HFFc6 (cell line): ENCODE measurements around the gene ANO6. TPM values are rescaled to one million over a fixed set of nuclear protein-coding genes. Genes with fewer than 3 reads are reported as not detected.
"Not testable (repeated sequence)": the region's sequence is repeated elsewhere in the genome, so short reads cannot be mapped to it uniquely, and the experiment has no call there.

Experiments used
- DNase-seq: peaks from one replicate; pipeline ENCODE4 v3.0.0-alpha.2; 2018
- H3K27ac Mint-ChIP-seq: 2 replicates; pipeline ENCODE4 v1.8.0; 2020; ENCODE audit warnings: mild to moderate bottlenecking, mixed read lengths
- H3K27me3 Mint-ChIP-seq: 2 replicates; pipeline ENCODE4 v1.8.0; 2021; ENCODE audit warnings: mild to moderate bottlenecking, moderate library complexity, mixed read lengths; ENCODE audit not compliant: insufficient read depth
- H3K36me3 Mint-ChIP-seq: 2 replicates; pipeline ENCODE4 v1.8.0; 2021; ENCODE audit warnings: low read depth, mixed read lengths
- H3K4me1 Mint-ChIP-seq: 2 replicates; pipeline ENCODE4 v1.8.0; 2020; ENCODE audit warnings: low read depth, mixed read lengths
- H3K4me3 Mint-ChIP-seq: 2 replicates; pipeline ENCODE4 v1.8.0; 2020; ENCODE audit warnings: mild to moderate bottlenecking, moderate library complexity, mixed read lengths
- H3K9me3 Mint-ChIP-seq: 2 replicates; pipeline ENCODE4 v1.8.0; 2020; ENCODE audit warnings: mild to moderate bottlenecking, mixed read lengths
- CTCF ChIP-seq: fragments of 200-600 bp; sonication (generic); IDR thresholded peaks from 2 replicates; pipeline ENCODE4 v1.5.0; 2021; ENCODE audit warnings: antibody characterized with exemption, mild to moderate bottlenecking
- total RNA-seq, 6 experiments: library from RNA; stranded (reverse); fragmentation: NEBNext Ultra II Directional; extraction: Animal tissue kit (Norgen Biotek cat#: 25700); gene quantifications; 2 replicates in 1 of 6; 3 replicates in 5 of 6; pipeline ENCODE4 v1.2.3, GENCODE V29; 2021

ANO6 gene
- total RNA-seq, 6 experiments from 2014 or later: 44.4 to 58.6 (median 53.3) TPM

DNA sequence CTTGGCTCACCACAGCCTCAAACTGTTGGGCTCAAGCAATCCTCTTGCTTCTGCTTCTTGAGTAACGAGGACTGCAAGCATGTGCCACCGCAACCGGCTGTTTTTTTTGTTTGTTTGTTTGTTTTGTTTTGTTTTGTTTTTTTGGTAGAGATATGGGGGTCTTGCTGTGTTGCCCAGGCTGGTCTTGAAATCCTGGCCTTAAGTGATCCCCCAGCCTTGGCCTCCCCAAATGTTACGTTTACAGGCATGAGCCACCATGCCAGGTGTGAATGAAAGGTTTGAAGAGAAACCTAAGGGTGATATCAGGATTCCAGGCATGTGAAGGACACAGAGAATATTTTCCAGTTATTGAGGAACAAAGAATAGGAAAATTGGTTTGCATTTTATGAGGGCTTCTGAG is 45.0 kb downstream of the ANO6 start:
- H3K27ac Mint-ChIP-seq: peak overlapping the region; percentile 40
- no peak for TF ChIP-seq CTCF
- H3K36me3 Mint-ChIP-seq: peaks cover 12% of the 10 kb centered on the region; the same call in 1 of the 2 replicates
- no peaks in the 10 kb centered on the region; the same call in 1 of the 2 replicates for H3K27me3 Mint-ChIP-seq
- H3K4me1 Mint-ChIP-seq: peaks cover 59% of the 10 kb centered on the region
- no peaks in the 10 kb centered on the region for H3K9me3 Mint-ChIP-seq
- H3K4me3 Mint-ChIP-seq: no peak overlapping the region
- no peak for DNase-seq

DNA sequence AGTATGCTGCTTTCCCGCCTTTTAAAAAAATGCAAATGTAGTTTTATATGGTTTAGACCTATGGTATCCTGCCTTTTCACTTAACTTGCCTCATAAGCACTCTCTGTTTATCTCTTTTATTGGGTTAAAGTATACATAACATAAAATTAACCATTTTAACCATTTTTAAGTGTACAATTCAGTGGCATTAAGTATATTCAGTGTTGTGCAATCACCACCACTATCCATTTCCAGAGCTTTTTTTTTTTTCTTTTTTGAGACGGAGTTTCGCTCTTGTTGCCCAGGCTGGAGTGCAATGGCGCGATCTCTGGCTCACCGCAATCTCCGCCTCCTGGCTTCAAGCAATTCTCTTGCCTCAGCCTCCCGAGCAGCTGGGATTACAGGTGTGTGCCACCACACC is 46.3 kb downstream of the ANO6 start:
- H3K4me3 Mint-ChIP-seq, H3K27me3 Mint-ChIP-seq, DNase-seq, H3K9me3 Mint-ChIP-seq, H3K27ac Mint-ChIP-seq, H3K36me3 Mint-ChIP-seq: not testable (repeated sequence)
- peaks cover 55% of the 10 kb centered on the region for H3K4me1 Mint-ChIP-seq

DNA sequence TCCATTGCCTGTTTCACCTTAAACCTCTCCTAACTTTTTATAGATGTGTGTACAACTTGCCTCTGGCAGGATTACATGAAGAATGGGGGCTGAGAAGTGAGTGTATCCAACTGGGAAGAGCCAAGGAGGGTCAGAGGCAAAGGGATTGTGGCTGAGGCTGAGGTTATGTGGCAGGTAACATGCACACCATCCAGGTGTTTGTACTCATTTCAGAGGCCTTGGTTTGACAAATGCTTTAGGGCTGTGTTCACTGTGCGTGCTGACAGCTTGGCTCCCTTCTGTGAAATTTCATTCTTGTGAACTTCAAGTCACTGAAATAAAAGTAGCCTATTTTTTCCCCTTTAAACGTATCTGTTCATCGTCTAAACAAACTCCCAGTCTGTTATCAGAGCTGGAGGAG is 47.7 kb downstream of the ANO6 start:
- peaks cover 4% of the 10 kb centered on the region; the same call in 1 of the 2 replicates for H3K27me3 Mint-ChIP-seq
- no peaks in the 10 kb centered on the region for H3K9me3 Mint-ChIP-seq
- H3K4me1 Mint-ChIP-seq: peaks cover 51% of the 10 kb centered on the region
- no peak overlapping the region for H3K27ac Mint-ChIP-seq
- H3K36me3 Mint-ChIP-seq: peaks cover 5% of the 10 kb centered on the region; the same call in 1 of the 2 replicates
- no peak overlapping the region for H3K4me3 Mint-ChIP-seq
- DNase-seq: no peak
- no peak for TF ChIP-seq CTCF

DNA sequence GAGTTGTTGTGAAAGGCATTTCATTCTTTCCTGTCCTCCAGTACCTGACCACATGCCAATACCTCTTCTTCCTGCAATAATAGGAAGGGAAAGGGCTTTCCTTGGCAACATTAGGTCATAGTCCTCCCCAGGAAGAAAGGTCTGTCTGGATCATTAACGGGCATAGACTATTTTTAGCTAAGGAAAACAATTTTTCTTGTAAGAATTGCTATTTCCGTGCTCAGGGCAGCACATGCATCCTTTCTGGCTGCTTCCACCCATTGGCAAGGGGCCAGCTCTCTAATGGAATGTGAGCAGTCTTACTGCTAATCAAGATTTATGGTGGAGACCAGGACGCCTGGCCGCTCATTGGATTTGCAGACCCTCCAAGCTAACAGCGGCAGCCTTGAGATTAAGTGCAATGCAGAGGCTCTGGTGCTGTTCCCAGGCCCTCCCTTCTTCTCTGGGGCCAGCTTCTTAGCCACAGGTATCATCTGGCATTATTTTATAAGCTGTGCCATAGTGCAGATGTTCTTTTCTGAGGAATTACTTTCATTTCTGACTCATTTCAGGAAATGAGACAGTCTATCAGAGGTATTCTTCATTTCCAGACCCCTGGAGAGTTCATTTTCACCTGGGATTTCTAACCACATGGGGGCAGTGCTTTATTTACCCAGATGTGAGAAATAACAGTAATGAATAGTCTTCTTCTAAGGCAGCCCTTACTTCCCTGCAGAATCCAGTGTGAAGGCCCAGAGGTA is 52.9 kb downstream of the ANO6 start:
- H3K4me3 Mint-ChIP-seq: peak overlapping the region; percentile 79

DNA sequence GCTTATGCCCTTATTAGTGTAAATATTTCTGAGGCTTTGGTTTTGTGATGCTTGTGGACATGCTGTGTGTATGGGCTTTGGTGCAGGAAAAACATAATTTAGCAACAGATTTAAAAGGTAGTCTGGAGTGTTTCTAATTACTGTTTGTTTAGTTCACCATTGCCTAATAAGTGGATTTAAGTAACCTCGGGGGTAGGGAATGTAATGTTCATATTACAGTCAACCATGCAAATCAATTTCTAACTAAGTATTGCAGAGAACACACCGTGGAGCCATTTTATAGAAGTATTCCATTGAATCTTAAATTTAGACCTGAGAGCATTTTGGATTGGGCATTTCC is 53.5 kb downstream of the ANO6 start:
- no peak; the same call in 1 of the 2 replicates for TF ChIP-seq CTCF
- peak overlapping the region; percentile 93 for H3K27ac Mint-ChIP-seq
- H3K9me3 Mint-ChIP-seq: no peaks in the 10 kb centered on the region
- peaks cover 4% of the 10 kb centered on the region; the same call in 1 of the 2 replicates for H3K27me3 Mint-ChIP-seq
- no peak for DNase-seq
- peaks cover 37% of the 10 kb centered on the region for H3K4me1 Mint-ChIP-seq
- peaks cover 10% of the 10 kb centered on the region; the same call in 1 of the 2 replicates for H3K36me3 Mint-ChIP-seq
- H3K4me3 Mint-ChIP-seq: peak overlapping the region; percentile 79

More for the DNA sequence above, 52.9 kb downstream of the ANO6 start:
- peak; percentile 80 for TF ChIP-seq CTCF
- peak; percentile 91 for DNase-seq
- Mint-ChIP-seq H3K27ac (peak overlapping the region; percentile 93), H3K9me3 (no peaks in the 10 kb centered on the region), H3K4me1 (peaks cover 42% of the 10 kb centered on the region), H3K27me3 (peaks cover 4% of the 10 kb centered on the region; the same call in 1 of the 2 replicates), H3K36me3 (peaks cover 14% of the 10 kb centered on the region; the same call in 1 of the 2 replicates)

- Mint-ChIP-seq H3K27ac (peak overlapping the region; percentile 17), H3K4me1 (peaks cover 37% of the 10 kb centered on the region), H3K36me3 (peaks cover 10% of the 10 kb centered on the region; the same call in 1 of the 2 replicates), H3K4me3 (no peak overlapping the region), H3K27me3 (peaks cover 4% of the 10 kb centered on the region; the same call in 1 of the 2 replicates), H3K9me3 (no peaks in the 10 kb centered on the region)
- TF ChIP-seq CTCF: no peak
- no peak for DNase-seq
Observed at GRCh38 chr12:45270951-45271350, 55.1 kb downstream of the ANO6 start.
